ENCODE measurements around the gene MCC. TPM values are rescaled to one million over a fixed set of nuclear protein-coding genes. Genes with fewer than 3 reads are reported as not detected.

Gene MCC
- total RNA-seq, 2 experiments from 2014 or later, result 4.0 to 4.1 TPM

DNA sequence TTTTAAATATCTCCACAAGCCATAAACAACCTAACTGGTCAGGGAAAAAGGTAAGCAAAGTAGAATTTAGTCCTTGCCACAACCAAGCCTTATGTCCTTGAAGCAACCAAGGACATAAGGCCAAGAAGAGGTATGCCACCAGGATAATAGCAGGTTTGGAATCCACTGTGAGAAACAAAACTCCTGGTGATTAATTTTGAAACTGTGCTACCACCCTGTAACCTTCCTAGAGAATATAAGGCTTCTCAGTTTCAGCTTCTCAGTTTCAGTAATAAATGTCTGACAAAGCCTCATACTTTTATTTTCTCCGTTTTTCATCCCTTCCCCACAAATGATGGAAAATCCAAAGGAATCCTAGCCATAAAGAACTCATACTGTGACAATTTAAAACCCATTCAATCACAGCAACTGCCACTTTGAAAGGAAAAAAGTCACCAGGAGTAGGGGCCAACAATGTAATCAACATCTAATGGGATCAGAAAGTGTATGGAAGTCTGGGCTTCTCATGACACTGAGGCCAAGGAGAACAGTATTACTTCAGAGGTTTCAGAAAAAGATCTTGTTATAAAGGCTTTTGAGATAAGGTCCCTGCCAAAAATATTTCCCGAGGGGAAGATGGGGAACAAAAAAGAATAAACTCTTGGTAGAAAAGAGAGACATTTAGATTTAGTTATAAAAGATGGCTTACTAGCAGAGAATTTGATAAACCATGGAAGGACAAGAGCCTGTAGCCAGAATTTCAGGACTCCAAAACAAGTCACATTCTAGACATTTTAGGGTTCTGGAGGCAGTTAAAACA is 242.6 kb downstream of the MCC start:
- Mint-ChIP-seq H3K27me3 (peaks cover 1% of the 10 kb centered on the region), H3K4me1 (ENCODE audit: low read depth) (peaks cover 16% of the 10 kb centered on the region)

DNA sequence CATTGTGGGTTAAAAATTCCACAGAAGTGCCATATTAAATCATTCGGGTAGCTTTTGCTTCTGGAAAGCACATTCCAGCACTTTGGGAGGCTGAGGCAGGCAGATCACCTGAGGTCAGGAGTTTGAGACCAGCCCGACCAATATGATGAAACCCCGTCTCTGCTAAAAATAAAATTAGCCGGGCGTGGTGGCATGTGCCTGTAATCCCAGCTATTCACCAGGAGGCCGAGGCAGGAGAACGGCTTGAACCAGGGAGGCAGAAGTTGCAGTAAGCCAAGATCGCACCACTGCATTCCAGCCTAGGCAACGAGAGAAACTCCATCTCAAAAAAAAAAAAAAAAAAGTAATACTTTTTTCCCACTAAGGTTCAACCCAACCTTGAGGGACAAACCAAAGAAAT is 243.3 kb downstream of the MCC start:
- CTCF ChIA-PET, result interaction anchor here (1.0 kb wide), 1 partner anchor 13 kb away, joined by 3 read pairs; no protein-coding TSS in a partner anchor
- peaks cover 16% of the 10 kb centered on the region for H3K4me1 Mint-ChIP-seq (ENCODE audit: low read depth)
- H3K9me3 Mint-ChIP-seq, result no peaks in the 10 kb centered on the region
- intact Hi-C loops (cut with micrococcal nuclease), result no loop called here
- peaks cover 1% of the 10 kb centered on the region for H3K27me3 Mint-ChIP-seq
- POLR2A ChIA-PET, result no interaction called here
- no peak overlapping the region for H3K27ac Mint-ChIP-seq
- H3K4me3 Mint-ChIP-seq, result no peak overlapping the region
- no peak for DNase-seq
- no peaks in the 10 kb centered on the region for H3K36me3 Mint-ChIP-seq

More for the DNA sequence above, 242.6 kb downstream of the MCC start:
- intact Hi-C loops (cut with micrococcal nuclease), result no loop called here
- Mint-ChIP-seq H3K36me3 (no peaks in the 10 kb centered on the region), H3K9me3 (no peaks in the 10 kb centered on the region), H3K4me3 (no peak overlapping the region), H3K27ac (no peak overlapping the region)
- POLR2A ChIA-PET, result no interaction called here
- no peak for DNase-seq
- CTCF ChIA-PET, result no interaction called here

DNA sequence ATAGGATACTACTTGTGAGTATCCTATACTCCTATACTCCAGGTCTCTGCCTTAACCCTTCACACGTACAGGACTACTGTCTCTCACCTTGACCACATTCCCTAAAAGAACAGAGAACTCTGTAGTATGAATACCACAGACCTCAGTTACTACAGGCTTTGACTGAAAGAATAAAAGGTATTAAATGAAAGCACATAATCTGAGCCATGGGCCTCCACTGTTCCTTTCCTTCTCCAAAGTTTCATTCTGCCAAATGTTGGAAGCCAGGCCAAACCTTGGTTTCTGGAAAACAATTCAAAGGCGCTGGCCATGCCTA is 244.9 kb downstream of the MCC start:
- Mint-ChIP-seq H3K4me3 (no peak overlapping the region), H3K9me3 (no peaks in the 10 kb centered on the region), H3K27me3 (peaks cover 1% of the 10 kb centered on the region), H3K36me3 (no peaks in the 10 kb centered on the region), H3K27ac (no peak overlapping the region), H3K4me1 (ENCODE audit: low read depth) (peaks cover 16% of the 10 kb centered on the region)
- intact Hi-C loops (cut with micrococcal nuclease), result no loop called here
- CTCF ChIA-PET, result interaction anchor here (1.5 kb wide), 1 partner anchor 38 kb away, joined by 3 read pairs; no protein-coding TSS in a partner anchor
- POLR2A ChIA-PET, result no interaction called here
- DNase-seq, result no peak

DNA sequence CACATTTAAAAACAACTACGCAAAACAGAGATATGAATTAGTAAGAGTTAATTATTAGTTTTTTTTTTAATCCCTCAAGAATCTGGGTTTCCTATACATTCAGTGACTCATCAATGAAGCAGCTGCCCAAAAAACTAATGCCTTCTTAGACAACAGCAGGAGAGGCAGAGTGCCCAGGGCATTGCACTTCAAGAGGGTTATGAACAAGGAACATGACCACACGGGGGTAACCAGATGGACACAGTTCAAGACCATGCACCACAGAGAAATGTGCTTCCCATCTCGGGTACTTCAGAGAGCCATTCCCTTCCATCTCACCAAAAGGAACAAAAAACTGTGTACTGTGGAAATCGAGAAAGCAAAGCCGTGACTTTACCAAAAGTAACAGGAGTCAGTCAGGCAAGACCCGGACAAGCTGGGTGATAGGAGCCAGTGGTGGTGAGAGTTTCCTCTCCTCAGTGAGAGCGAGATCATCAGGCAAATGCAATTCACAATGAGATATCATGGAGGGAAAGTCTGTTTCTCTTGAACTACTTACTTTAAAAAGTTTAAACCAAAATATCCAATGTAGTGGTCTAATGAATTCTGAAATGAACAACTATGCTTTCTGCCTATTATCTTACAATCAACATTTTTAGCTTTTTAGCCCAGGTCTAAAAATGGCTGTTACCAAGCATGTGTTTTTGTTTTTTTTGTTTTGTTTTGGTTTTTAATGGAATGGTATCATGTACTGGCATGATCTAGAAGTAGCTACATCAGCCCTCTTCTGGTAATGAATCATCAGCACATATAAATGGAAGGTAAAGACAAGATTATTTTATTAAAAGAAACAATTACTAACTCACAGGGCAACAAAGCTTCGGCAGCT is 245.5 kb downstream of the MCC start:
- H3K27ac Mint-ChIP-seq, result no peak overlapping the region
- ChIA-PET POLR2A (no interaction called here), CTCF (interaction anchor here (0.6 to 1.5 kb wide), 2 partner anchors 37 to 65 kb away, joined by 3 read pairs; no protein-coding TSS in a partner anchor)
- peaks cover 1% of the 10 kb centered on the region for H3K27me3 Mint-ChIP-seq
- no peaks in the 10 kb centered on the region for H3K36me3 Mint-ChIP-seq
- no peaks in the 10 kb centered on the region for H3K9me3 Mint-ChIP-seq
- DNase-seq, result no peak
- H3K4me3 Mint-ChIP-seq, result no peak overlapping the region
- H3K4me1 Mint-ChIP-seq (ENCODE audit: low read depth), result peaks cover 18% of the 10 kb centered on the region
- intact Hi-C loops (cut with micrococcal nuclease), result no loop called here

DNA sequence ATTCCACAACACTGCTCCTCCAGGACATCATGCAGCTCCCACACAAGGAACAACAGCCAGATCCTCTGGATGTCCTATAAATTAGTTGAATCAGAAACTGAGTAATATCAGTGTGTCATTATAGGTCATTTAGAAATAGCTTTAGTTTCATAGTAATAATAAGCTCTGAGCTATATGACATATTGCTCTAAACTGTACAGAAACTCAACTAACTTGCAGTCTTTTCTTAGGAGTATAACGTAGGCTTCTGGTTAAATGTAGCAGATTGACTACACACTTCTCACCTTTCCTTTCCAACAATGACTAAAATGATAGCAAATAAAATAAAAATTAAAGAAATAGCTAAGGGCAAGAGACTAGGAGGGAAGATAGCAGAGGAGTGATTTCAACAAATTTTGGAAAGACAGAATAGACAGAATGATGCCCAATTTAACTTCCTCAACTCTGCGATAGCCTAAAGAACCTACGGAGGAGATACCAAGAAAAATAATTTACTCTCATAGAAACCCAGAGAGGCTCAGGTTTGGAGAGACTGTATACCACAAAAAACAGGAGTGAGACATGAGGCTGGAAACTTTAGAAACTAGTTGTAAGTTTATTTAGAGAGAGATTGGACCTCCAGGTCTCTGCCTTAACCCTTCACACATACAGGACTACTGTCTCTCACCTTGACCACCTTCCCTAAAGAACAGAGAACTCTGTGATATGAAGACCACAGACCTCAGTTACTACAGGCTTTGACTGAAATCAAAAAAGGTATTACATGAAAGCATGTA is 247.1 kb downstream of the MCC start:
- DNase-seq, result no peak
- no peaks in the 10 kb centered on the region for H3K36me3 Mint-ChIP-seq
- intact Hi-C loops (cut with micrococcal nuclease), result no loop called here
- no peak overlapping the region for H3K4me3 Mint-ChIP-seq
- no peaks in the 10 kb centered on the region for H3K9me3 Mint-ChIP-seq
- ChIA-PET POLR2A (no interaction called here), CTCF (no interaction called here)
- H3K27me3 Mint-ChIP-seq, result peaks cover 2% of the 10 kb centered on the region
- no peak overlapping the region for H3K27ac Mint-ChIP-seq
- H3K4me1 Mint-ChIP-seq (ENCODE audit: low read depth), result peaks cover 17% of the 10 kb centered on the region

DNA sequence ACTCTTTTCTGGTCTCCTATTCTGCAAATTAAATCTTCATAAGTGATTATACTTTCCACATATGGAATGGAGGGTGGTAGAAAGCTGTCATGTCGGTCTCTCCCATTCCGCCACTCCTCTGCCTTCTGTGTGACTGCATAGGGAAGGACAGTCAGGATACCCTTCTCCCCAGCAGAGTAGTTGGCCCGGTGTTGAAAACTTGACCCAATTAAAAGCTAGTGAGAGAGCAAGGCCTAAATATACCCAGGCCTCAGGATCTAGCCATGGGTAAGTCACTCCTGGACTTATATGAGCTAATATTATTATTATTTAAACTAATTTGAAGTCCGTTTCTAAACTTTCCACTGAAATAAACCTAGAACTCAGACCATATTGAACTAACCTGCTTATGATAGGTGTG is 248.2 kb downstream of the MCC start:
- Mint-ChIP-seq H3K4me3 (no peak overlapping the region), H3K9me3 (no peaks in the 10 kb centered on the region), H3K36me3 (no peaks in the 10 kb centered on the region), H3K27ac (no peak overlapping the region), H3K27me3 (peaks cover 2% of the 10 kb centered on the region), H3K4me1 (ENCODE audit: low read depth) (peaks cover 8% of the 10 kb centered on the region)
- DNase-seq, result no peak
- intact Hi-C loops (cut with micrococcal nuclease), result no loop called here
- POLR2A ChIA-PET, result no interaction called here
- CTCF ChIA-PET, result no interaction called here

DNA sequence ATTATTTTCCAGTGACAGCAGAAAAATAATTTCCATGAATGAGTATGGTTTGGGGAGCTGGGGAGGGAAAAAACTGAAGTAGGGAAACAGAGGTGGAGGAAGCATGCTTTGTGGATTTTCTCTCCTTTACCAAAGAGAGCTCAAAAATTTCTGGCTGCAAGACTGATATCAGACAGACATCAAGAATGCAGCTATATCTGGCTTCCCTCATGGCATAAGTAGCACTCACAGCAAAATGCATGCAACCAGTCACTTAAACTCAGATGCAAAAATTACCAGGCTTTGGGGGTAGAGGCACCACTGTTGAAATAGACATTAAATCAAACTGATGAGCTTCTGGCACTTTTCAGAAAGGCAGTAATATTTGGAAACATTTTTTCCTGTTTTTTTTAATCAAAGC is 250.4 kb downstream of the MCC start:
- no peak for DNase-seq
- H3K4me1 Mint-ChIP-seq (ENCODE audit: low read depth), result peaks cover 6% of the 10 kb centered on the region
- peaks cover 5% of the 10 kb centered on the region for H3K27me3 Mint-ChIP-seq
- no peaks in the 10 kb centered on the region for H3K9me3 Mint-ChIP-seq
- intact Hi-C loops (cut with micrococcal nuclease), result no loop called here
- ChIA-PET POLR2A (no interaction called here), CTCF (no interaction called here)
- H3K27ac Mint-ChIP-seq, result no peak overlapping the region
- H3K4me3 Mint-ChIP-seq, result no peak overlapping the region
- H3K36me3 Mint-ChIP-seq, result no peaks in the 10 kb centered on the region

DNA sequence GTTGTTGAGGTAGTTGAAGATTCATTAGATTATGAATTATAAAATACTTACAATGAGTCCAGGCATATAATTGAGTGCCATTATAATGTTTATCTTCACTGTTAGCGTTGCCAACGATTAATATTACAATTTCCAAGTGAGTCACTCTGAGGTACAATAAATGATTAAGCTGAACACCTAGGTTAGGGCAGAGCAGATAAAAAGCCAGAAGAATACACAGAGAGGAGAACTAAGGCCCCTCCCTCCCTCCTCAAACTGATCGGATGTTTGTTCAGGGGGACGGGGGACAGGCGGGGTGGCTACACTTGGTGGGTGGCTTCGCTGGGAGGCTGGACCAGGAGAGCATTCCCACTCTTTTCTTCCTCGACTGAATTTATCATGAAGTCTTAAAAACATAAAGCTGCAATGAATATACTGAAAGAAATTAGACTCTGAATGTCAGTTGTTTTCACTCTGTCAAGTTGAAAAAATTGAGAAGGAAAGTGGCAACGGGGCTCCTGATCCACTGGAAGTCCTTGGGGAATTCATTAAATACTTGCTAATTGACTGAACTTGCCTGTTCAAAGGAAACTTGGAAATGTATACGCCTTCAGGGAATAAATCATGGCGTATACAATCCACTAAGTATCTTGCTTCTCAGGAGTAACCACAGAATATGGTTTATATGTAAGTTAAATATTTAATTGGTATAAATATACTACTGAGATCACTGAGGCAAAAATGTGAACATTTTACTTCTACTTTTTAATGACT is 251.5 kb downstream of the MCC start:
- H3K4me1 Mint-ChIP-seq (ENCODE audit: low read depth), result peaks cover 3% of the 10 kb centered on the region
- CTCF ChIA-PET, result no interaction called here

DNA sequence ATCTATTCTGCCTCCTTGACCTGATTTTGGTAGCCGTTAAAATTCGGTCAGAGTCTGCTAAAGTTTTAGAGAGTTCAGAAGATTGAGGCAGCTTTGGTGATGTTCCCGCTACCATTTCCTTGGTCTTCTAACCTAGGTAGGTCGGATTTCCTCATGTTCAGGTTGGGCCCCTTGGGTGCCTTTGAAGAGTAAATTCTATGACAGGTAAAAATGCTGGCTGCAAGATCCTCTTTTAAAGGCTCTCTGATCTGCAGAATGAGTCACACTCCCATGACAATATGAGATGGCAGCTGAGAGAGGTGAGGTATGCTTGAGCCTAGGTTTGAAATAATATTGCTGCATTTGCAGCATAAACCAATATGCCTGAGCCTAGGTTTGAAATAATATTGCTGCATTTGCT is 252.4 kb downstream of the MCC start:
- Mint-ChIP-seq H3K36me3 (no peaks in the 10 kb centered on the region), H3K27ac (no peak overlapping the region), H3K9me3 (no peaks in the 10 kb centered on the region), H3K4me3 (no peak overlapping the region), H3K4me1 (ENCODE audit: low read depth) (peaks cover 3% of the 10 kb centered on the region), H3K27me3 (peaks cover 4% of the 10 kb centered on the region)
- ChIA-PET POLR2A (no interaction called here), CTCF (no interaction called here)
- intact Hi-C loops (cut with micrococcal nuclease), result no loop called here
- no peak for DNase-seq

More for the DNA sequence above, 251.5 kb downstream of the MCC start:
- no peak for DNase-seq
- no peak overlapping the region for H3K4me3 Mint-ChIP-seq
- no peaks in the 10 kb centered on the region for H3K9me3 Mint-ChIP-seq
- POLR2A ChIA-PET, result no interaction called here
- H3K36me3 Mint-ChIP-seq, result no peaks in the 10 kb centered on the region
- intact Hi-C loops (cut with micrococcal nuclease), result no loop called here
- H3K27me3 Mint-ChIP-seq, result peaks cover 4% of the 10 kb centered on the region
- H3K27ac Mint-ChIP-seq, result no peak overlapping the region

DNA sequence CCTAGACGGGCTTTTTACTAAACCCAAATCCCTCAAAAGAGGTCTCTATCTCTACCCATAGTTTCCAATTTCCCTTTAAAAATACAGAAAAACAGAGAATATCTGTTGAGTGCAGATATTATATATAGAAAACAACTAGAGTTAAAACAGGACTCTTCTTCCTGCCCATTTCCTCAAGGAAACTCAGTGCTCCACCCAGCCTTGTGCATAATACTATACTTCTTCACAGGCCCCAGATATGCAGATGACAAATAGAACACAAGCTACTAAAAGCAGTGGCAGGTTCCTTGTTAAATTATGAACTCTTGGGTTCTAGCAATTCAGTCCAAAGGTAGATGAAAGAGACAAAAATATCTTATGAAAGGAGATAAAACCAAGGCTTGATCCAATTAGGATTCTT is 253.7 kb downstream of the MCC start:
- Mint-ChIP-seq H3K36me3 (no peaks in the 10 kb centered on the region), H3K9me3 (no peaks in the 10 kb centered on the region), H3K27me3 (peaks cover 4% of the 10 kb centered on the region), H3K4me3 (no peak overlapping the region), H3K4me1 (ENCODE audit: low read depth) (peaks cover 3% of the 10 kb centered on the region), H3K27ac (no peak overlapping the region)
- POLR2A ChIA-PET, result no interaction called here
- CTCF ChIA-PET, result interaction anchor here (1.0 kb wide), 1 partner anchor 65 kb away, joined by 3 read pairs; no protein-coding TSS in a partner anchor
- intact Hi-C loops (cut with micrococcal nuclease), result no loop called here
- DNase-seq, result no peak

DNA sequence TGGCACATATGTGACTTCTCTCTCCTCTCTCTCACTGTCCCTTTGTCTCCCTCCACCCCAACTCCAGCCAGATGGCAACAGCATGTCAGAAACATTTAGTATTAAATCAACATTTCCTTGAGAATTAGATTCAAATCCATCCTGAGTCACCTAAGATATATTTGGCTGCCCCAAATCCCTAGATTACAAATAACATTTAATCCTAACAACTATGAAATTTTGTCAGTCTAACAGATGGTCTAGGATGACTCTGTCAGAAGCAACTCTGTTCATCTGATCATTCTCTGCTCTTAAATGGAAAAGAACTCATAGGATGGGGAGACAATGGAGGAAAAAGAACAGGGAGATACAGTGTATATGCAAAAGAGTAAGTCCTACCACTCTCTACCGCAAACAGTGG is 254.6 kb downstream of the MCC start:
- Mint-ChIP-seq H3K9me3 (no peaks in the 10 kb centered on the region), H3K27ac (no peak overlapping the region), H3K4me1 (ENCODE audit: low read depth) (peaks cover 3% of the 10 kb centered on the region), H3K27me3 (peaks cover 4% of the 10 kb centered on the region), H3K36me3 (no peaks in the 10 kb centered on the region), H3K4me3 (no peak overlapping the region)
- intact Hi-C loops (cut with micrococcal nuclease), result no loop called here
- DNase-seq, result no peak
- ChIA-PET CTCF (no interaction called here), POLR2A (no interaction called here)

DNA sequence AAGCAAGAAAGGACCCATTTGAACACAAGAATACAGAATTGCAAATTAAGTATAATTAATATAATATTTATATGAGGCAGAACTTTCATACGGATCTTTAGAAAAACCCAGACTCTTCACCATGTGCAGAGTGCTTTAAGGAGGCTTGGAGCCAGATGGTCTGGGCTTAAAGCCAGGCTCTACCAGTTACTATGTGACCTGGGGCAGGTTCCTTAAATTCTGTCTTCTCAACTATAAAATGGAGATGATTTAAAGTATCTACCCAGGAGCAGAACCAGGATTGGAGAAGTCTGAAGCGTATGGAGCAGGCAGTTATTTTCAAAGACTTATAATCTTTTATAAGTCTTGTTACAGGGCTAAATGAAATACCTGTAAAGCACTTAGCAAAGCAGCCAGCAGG is 255.6 kb downstream of the MCC start:
- intact Hi-C loops (cut with micrococcal nuclease), result no loop called here
- Mint-ChIP-seq H3K36me3 (no peaks in the 10 kb centered on the region), H3K9me3 (no peaks in the 10 kb centered on the region), H3K27ac (no peak overlapping the region), H3K4me3 (no peak overlapping the region), H3K27me3 (peaks cover 4% of the 10 kb centered on the region), H3K4me1 (ENCODE audit: low read depth) (peaks cover under 1% of the 10 kb centered on the region)
- ChIA-PET POLR2A (no interaction called here), CTCF (interaction anchor here (0.8 kb wide), 1 partner anchor 12 kb away, joined by 3 read pairs; no protein-coding TSS in a partner anchor)
- DNase-seq, result no peak

Measured in activated CD4-positive, alpha-beta memory T cell treated with anti-CD3 and anti-CD28 coated beads for 36 hours (primary cell).